ENCODE data around the gene LPCAT1. TPM values are rescaled to one million over a fixed set of nuclear protein-coding genes. Genes with fewer than 3 reads are reported as not detected.
A peak's percentile ranks its signal among the peaks of the same experiment; 100 is the strongest.

LPCAT1 gene
- total and polyA plus RNA-seq, 2 experiments from 2014 or later, result 78.0 to 255 TPM

- Mint-ChIP-seq H3K27ac (peak overlapping the region; percentile 19), H3K9me3 (no peaks in the 10 kb centered on the region; the same call in 2 of the 3 replicates), H3K27me3 (ENCODE audit: insufficient read depth, low read depth, poor library complexity) (peaks cover 31% of the 10 kb centered on the region), H3K36me3 (ENCODE audit: low read depth) (peaks cover 51% of the 10 kb centered on the region), H3K4me1 (peaks cover 79% of the 10 kb centered on the region), H3K4me3 (no peak overlapping the region; the same call in 2 of the 3 replicates)
- Histone ChIP-seq H3K27me3 (ENCODE audit: insufficient read depth) (no peaks in the 10 kb centered on the region), H3F3A (replicated peaks; ENCODE audit: low read depth) (peaks cover 10% of the 10 kb centered on the region), H3K9me2 (ENCODE audit: insufficient read depth) (no peaks in the 10 kb centered on the region), H3K4me2 (no peak overlapping the region), H2AFZ (no peak overlapping the region), H3K79me2 (replicated peaks; ENCODE audit: insufficient read depth) (peaks cover 92% of the 10 kb centered on the region), H3K4me1 (ENCODE audit: insufficient read depth) (peaks cover 42% of the 10 kb centered on the region), H3K4me3 (no peak overlapping the region), H4K20me1 (replicated peaks; ENCODE audit: insufficient read depth) (peaks cover 25% of the 10 kb centered on the region; the same call in 1 of the 2 replicates), H3K27ac (ENCODE audit: low read depth) (peak overlapping the region; percentile 69; the same call in 1 of the 2 replicates), H3K36me3 (ENCODE audit: insufficient read depth) (peaks cover 4% of the 10 kb centered on the region; the same call in 1 of the 2 replicates)
- DNase-seq (ENCODE audit: low spot score), result no peak
- TF ChIP-seq CREB1 (CRISPR knock-in tag; IDR thresholded peaks at IDR 0.05; ENCODE audit: low read depth), result no peak
- no peak for ATAC-seq
Measured at GRCh38 chr5:1510151-1510561, 13.6 kb downstream of the LPCAT1 start.

- Mint-ChIP-seq H3K4me1 (peaks cover 77% of the 10 kb centered on the region), H3K27ac (peak overlapping the region; percentile 86), H3K9me3 (no peaks in the 10 kb centered on the region; the same call in 2 of the 3 replicates), H3K27me3 (ENCODE audit: insufficient read depth, low read depth, poor library complexity) (peaks cover 30% of the 10 kb centered on the region), H3K36me3 (ENCODE audit: low read depth) (peaks cover 51% of the 10 kb centered on the region), H3K4me3 (no peak overlapping the region; the same call in 2 of the 3 replicates)
- Histone ChIP-seq H3K79me2 (replicated peaks; ENCODE audit: insufficient read depth) (peaks cover 98% of the 10 kb centered on the region), H3K4me2 (no peak overlapping the region), H4K20me1 (replicated peaks; ENCODE audit: insufficient read depth) (peaks cover 26% of the 10 kb centered on the region; the same call in 1 of the 2 replicates), H3K9me2 (ENCODE audit: insufficient read depth) (no peaks in the 10 kb centered on the region), H3K36me3 (ENCODE audit: insufficient read depth) (peaks cover 4% of the 10 kb centered on the region; the same call in 1 of the 2 replicates), H3K4me1 (ENCODE audit: insufficient read depth) (peaks cover 42% of the 10 kb centered on the region), H3K27ac (ENCODE audit: low read depth) (peak overlapping the region; percentile 69; the same call in 1 of the 2 replicates), H3K27me3 (ENCODE audit: insufficient read depth) (no peaks in the 10 kb centered on the region), H3F3A (replicated peaks; ENCODE audit: low read depth) (peaks cover 12% of the 10 kb centered on the region), H3K4me3 (no peak overlapping the region), H2AFZ (no peak overlapping the region)
- no peak for TF ChIP-seq ZNF462 (CRISPR knock-in tag; IDR thresholded peaks at IDR 0.05)
- TF ChIP-seq POLR2AphosphoS5 (IDR thresholded peaks at IDR 0.05; ENCODE audit: low read depth), result no peak
- no peak for TF ChIP-seq NANOG (IDR thresholded peaks at IDR 0.05; ENCODE audit: borderline replicate concordance)
- TF ChIP-seq CREB1 (CRISPR knock-in tag; IDR thresholded peaks at IDR 0.05; ENCODE audit: low read depth), result no peak
- no peak for TF ChIP-seq EZH2 (IDR thresholded peaks at IDR 0.05; ENCODE audit: low read depth, unreplicated experiment)
- TF ChIP-seq ETS1 (IDR thresholded peaks at IDR 0.05), result no peak
- TF ChIP-seq JUNB (IDR thresholded peaks at IDR 0.05; ENCODE audit: unreplicated experiment), result no peak
- DNase-seq (ENCODE audit: low spot score) (no peak), ATAC-seq (no peak)
Measured at GRCh38 chr5:1509346-1510085, 14.2 kb downstream of the LPCAT1 start.

All from GM23338 (cell line).